ENCODE data around the gene NOS2.
"Not testable (repeated sequence)": the region's sequence is repeated elsewhere in the genome, so short reads cannot be mapped to it uniquely, and the experiment has no call there.

GRCh38 chr17:27829143-27829711, 28.9 kb upstream of the NOS2 start:
- TF ChIP-seq CTCF (IDR thresholded peaks at IDR 0.05); ZFX (IDR thresholded peaks at IDR 0.05; ENCODE audit: borderline replicate concordance): not testable (repeated sequence)
